Measurements from ENCODE around the gene CHPF2. TPM values are rescaled to one million over a fixed set of nuclear protein-coding genes. Genes with fewer than 3 reads are reported as not detected.

Gene CHPF2
- total RNA-seq, 1 donor from 2014 or later, result 34.7 TPM

GRCh38 chr7:151240536-151240935 is 8.3 kb downstream of the CHPF2 start:
- Histone ChIP-seq H3K27ac (no peak overlapping the region), H3K36me3 (peaks cover 62% of the 10 kb centered on the region), H3K9me3 (no peaks in the 10 kb centered on the region), H3K27me3 (ENCODE audit: low read depth) (peaks cover 11% of the 10 kb centered on the region), H3K4me3 (no peak overlapping the region), H3K4me1 (peaks cover 26% of the 10 kb centered on the region)
- no peak for ATAC-seq
- DNase-seq, result no peak
- intact Hi-C loops (cut with DNase I), result loop anchor here (5.0 kb wide), 1 partner anchor 62 kb away; no protein-coding TSS in a partner anchor
- no peak for TF ChIP-seq CTCF (IDR thresholded peaks at IDR 0.05)

- Histone ChIP-seq H3K4me1 (peaks cover 32% of the 10 kb centered on the region), H3K27me3 (ENCODE audit: low read depth) (peaks cover 13% of the 10 kb centered on the region), H3K27ac (no peak overlapping the region), H3K9me3 (no peaks in the 10 kb centered on the region), H3K4me3 (no peak overlapping the region), H3K36me3 (peaks cover 56% of the 10 kb centered on the region)
- no peak for DNase-seq
- TF ChIP-seq CTCF (IDR thresholded peaks at IDR 0.05), result no peak
- intact Hi-C loops (cut with DNase I), result loop anchor here (5.0 kb wide), 1 partner anchor 61 kb away; no protein-coding TSS in a partner anchor
- ATAC-seq, result no peak
These were observed 8.9 kb downstream of the CHPF2 start for GRCh38 chr7:151240942-151241754.

GRCh38 chr7:151241755-151242096 is 9.4 kb downstream of the CHPF2 start:
- peaks cover 50% of the 10 kb centered on the region for H3K36me3 ChIP-seq
- no peak for ATAC-seq

GRCh38 chr7:151242159-151243044 is 10.1 kb downstream of the CHPF2 start:
- DNase-seq, result no peak
- H3K27me3 ChIP-seq (ENCODE audit: low read depth), result peaks cover 18% of the 10 kb centered on the region
- intact Hi-C loops (cut with DNase I), result loop anchor here (5.0 kb wide), 1 partner anchor 60 kb away; no protein-coding TSS in a partner anchor
- ATAC-seq, result no peak
- no peak overlapping the region for H3K27ac ChIP-seq
- TF ChIP-seq CTCF (IDR thresholded peaks at IDR 0.05), result no peak
- peaks cover 43% of the 10 kb centered on the region for H3K36me3 ChIP-seq
- H3K9me3 ChIP-seq, result no peaks in the 10 kb centered on the region
- H3K4me1 ChIP-seq, result peaks cover 43% of the 10 kb centered on the region
- no peak overlapping the region for H3K4me3 ChIP-seq

More at GRCh38 chr7:151241755-151242096, 9.4 kb downstream of the CHPF2 start:
- no peak for TF ChIP-seq CTCF (IDR thresholded peaks at IDR 0.05)
- no peak for DNase-seq
- peaks cover 13% of the 10 kb centered on the region for H3K27me3 ChIP-seq (ENCODE audit: low read depth)
- no peak overlapping the region for H3K4me3 ChIP-seq
- H3K9me3 ChIP-seq, result no peaks in the 10 kb centered on the region
- intact Hi-C loops (cut with DNase I), result loop anchor here (5.0 kb wide), 1 partner anchor 61 kb away; no protein-coding TSS in a partner anchor
- H3K27ac ChIP-seq, result no peak overlapping the region
- peaks cover 36% of the 10 kb centered on the region for H3K4me1 ChIP-seq

- H3K9me3 ChIP-seq, result no peaks in the 10 kb centered on the region
- no peak for ATAC-seq
- H3K4me1 ChIP-seq, result peaks cover 49% of the 10 kb centered on the region
- no peak for DNase-seq
- H3K27ac ChIP-seq, result no peak overlapping the region
- no peak for TF ChIP-seq CTCF (IDR thresholded peaks at IDR 0.05)
- H3K4me3 ChIP-seq, result no peak overlapping the region
- intact Hi-C loops (cut with DNase I), result loop anchor here (5.0 kb wide), 1 partner anchor 59 kb away; no protein-coding TSS in a partner anchor
- peaks cover 24% of the 10 kb centered on the region for H3K27me3 ChIP-seq (ENCODE audit: low read depth)
- H3K36me3 ChIP-seq, result peaks cover 37% of the 10 kb centered on the region
These were observed 10.7 kb downstream of the CHPF2 start for GRCh38 chr7:151243045-151243349.

All from lower lobe of right lung (tissue), 2 donors.